Effector memory CD8-positive, alpha-beta T cell (primary cell): Measurements from ENCODE around the gene LSM10.

Source experiments
- ATAC-seq: fragments of 150-1000 bp; cut with Tn5 transposase; replicated peaks from 2 replicates; pipeline ENCODE4 v1.10.0; 2021; ENCODE audit warnings: mild to moderate bottlenecking, moderate library complexity
- DNase-seq, 3 experiments: peaks; one replicate each; pipeline ENCODE4 v3.0.0; 2021
- H3K27ac Mint-ChIP-seq, 2 donors: one replicate each; pipeline ENCODE4 v1.8.0; 2022; ENCODE audit warnings: mild to moderate bottlenecking in 2 of 2, mixed read lengths in 2 of 2, moderate library complexity in 2 of 2
- H3K27me3 Mint-ChIP-seq, 2 donors: one replicate each; pipeline ENCODE4 v1.8.0; 2022; ENCODE audit warnings: mixed read lengths in 2 of 2
- H3K36me3 Mint-ChIP-seq: one replicate; pipeline ENCODE4 v1.8.0; 2022; ENCODE audit warnings: mild to moderate bottlenecking, moderate library complexity, mixed read lengths; ENCODE audit not compliant: insufficient read depth
- H3K4me1 Mint-ChIP-seq, 2 donors: one replicate each; pipeline ENCODE4 v1.8.0; 2022; ENCODE audit warnings: low read depth in 2 of 2, mixed read lengths in 2 of 2
- H3K4me3 Mint-ChIP-seq, 2 donors: one replicate each; pipeline ENCODE4 v1.8.0; 2022; ENCODE audit warnings: mild to moderate bottlenecking in 2 of 2, mixed read lengths in 2 of 2, moderate library complexity in 2 of 2
- H3K9me3 Mint-ChIP-seq, 2 donors: one replicate each; pipeline ENCODE4 v1.8.0; 2022; ENCODE audit warnings: mixed read lengths in 2 of 2

Gene LSM10

DNA sequence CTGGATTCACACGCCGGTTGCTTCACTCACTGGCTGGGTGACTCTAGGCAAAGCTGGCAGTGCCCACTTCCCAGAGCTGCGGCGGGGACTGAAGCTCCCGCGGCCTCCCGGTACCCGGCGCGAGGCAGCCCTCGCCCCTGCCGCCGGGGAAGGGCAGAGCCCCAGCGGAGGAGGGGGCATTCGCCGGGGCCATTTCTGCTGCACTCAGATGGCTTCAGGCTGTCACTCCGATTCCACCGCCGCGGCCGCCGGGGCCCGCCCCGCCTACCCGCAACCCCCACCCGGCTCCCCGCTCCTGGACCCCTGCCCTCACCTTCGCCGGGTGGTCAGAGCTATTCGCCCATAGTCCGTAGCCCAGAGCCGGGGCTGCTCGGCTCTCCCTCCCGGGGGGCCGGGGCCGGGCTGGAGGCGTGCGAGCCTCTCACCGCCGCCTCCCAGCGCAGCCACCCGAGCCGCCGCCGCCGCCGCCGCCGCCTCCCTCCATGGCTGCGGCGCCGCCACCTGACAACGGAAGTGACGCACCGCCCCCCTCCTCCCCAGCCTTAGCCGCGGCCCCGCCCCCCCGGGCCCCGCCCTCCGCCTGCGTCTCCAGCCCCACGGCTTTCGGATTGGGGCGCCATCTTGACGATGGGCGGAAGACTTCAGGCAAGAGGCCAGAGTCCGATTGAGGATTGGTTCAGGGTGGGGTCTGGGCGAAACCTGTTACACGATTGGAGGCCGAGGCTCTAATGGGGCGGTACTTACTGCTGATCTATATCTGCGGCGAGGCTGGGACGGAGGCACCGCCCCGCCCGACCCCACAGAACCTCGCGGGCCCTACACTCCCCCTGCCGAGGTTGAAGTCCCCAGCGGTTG, 12.1 kb downstream of the LSM10 start, which contains the start of gene STK40:
TSS of gene STK40 (minus strand) at position 515 of the 855 bp plus-strand sequence. CDS start 24,592 bp downstream, outside the sequence.
- Mint-ChIP-seq H3K4me1 (peaks cover 48% of the 10 kb centered on the region in 2 donors), H3K9me3 (no peaks in the 10 kb centered on the region), H3K36me3 (peaks cover 30% of the 10 kb centered on the region), H3K27ac (peak within 1 kb of the TSS; percentile 89 to 98), H3K4me3 (peak within 1 kb of the TSS; percentile 81 to 94), H3K27me3 (no peaks in the 10 kb centered on the region)
- DNase-seq (peak; percentile 93), ATAC-seq (peak; percentile 84)

DNA sequence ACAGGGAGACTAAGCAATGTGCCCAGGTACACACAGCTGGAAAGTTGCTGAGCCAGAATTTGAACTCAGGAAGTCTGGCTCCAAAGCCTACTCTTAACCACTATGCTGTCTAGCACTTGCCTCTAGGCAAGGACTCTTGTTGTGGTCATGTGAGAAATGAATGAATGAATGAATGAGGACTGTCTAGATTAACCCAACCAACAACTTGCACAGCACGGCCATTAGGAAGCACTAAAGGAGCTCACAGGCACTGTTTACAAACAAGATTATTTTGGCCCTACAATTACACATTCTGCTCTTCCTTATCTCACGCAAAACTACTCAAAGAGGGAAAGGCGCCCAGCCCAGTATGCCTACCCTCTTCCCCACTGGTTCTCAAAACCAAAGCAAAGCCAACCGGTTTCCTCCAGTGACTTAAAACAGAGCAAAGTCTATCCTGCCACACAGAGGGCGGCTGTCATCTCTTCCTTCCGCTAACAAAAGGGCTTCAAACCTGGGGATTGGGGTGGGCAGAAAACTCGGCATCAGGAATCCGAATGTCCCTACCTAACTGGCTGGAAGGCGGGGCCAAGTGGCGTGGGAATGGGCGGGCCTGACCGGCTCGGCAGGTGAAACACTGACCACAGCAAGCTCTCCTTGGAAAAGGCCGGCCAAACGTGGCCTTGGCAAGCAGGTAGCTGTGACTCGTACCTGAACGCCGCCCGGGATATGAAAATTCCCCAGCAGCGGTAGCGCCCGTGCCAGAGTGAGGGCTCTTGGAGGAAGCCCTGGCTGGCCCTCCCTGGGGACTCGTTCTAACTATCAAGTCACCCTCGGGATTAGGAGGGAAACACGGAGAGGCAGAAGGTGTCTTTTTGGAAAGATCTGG, 12.9 kb downstream of the LSM10 start:
- DNase-seq (peak; percentile 24 to 39 (median 26)), ATAC-seq (peak; percentile 17)
- H3K4me1 Mint-ChIP-seq: peaks cover 55 to 56% of the 10 kb centered on the region in 2 donors
- no peaks in the 10 kb centered on the region for H3K9me3 Mint-ChIP-seq
- H3K27me3 Mint-ChIP-seq: no peaks in the 10 kb centered on the region
- peaks cover 27% of the 10 kb centered on the region for H3K36me3 Mint-ChIP-seq
- H3K4me3 Mint-ChIP-seq: peak overlapping the region; percentile 81 to 94
- peak overlapping the region; percentile 89 to 98 for H3K27ac Mint-ChIP-seq

DNA sequence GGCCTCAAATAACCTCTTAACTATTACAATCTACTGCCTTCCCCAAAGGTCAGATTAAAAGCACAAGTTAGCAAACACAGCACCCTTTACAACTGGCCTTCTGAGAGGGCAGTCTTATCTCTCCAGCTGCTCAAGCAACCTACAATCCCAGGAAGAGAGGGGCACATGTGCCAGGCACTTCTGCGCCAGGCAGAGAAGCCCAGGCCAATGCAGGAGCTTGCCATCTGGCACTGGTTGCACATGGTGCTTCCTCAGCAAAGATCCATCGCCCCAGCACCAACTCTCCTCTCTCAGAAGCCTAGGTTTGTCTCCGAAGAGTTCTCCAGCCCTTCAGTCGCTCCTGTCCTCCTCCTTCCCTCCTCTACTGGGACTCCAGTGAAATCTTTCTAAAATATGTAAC, 14.5 kb downstream of the LSM10 start:
- H3K4me1 Mint-ChIP-seq: peaks cover 61 to 64% of the 10 kb centered on the region in 2 donors
- H3K27me3 Mint-ChIP-seq: no peaks in the 10 kb centered on the region
- H3K27ac Mint-ChIP-seq: peak overlapping the region; percentile 89 to 98
- ATAC-seq (no peak), DNase-seq (no peak)
- H3K4me3 Mint-ChIP-seq: peak overlapping the region; percentile 81 to 94
- H3K36me3 Mint-ChIP-seq: peaks cover 24% of the 10 kb centered on the region
- H3K9me3 Mint-ChIP-seq: no peaks in the 10 kb centered on the region

DNA sequence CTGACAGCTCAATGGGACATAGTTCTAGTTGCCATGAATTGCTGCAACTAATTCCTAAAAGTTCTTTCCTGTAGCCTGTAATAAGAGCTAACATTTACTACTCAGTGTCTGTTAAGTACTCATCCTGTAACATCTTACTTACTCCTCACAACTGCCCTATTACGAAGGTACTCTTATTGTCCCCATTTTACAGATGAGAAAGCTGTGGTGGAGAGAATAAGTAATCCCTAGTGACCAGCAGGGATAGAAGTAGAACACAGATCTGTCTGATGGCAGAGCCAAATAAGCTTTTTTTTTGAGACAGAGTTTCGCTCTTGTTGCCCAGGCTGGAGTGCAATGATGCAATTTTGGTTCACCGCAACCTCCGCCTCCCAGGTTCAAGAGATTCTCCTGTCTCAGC, 15.0 kb downstream of the LSM10 start:
- H3K36me3 Mint-ChIP-seq: peaks cover 24% of the 10 kb centered on the region
- H3K9me3 Mint-ChIP-seq: no peaks in the 10 kb centered on the region
- H3K4me1 Mint-ChIP-seq: peaks cover 65 to 67% of the 10 kb centered on the region in 2 donors
- DNase-seq (no peak), ATAC-seq (no peak)
- no peak overlapping the region for H3K4me3 Mint-ChIP-seq
- H3K27me3 Mint-ChIP-seq: no peaks in the 10 kb centered on the region
- H3K27ac Mint-ChIP-seq: peak overlapping the region; percentile 89 to 98

DNA sequence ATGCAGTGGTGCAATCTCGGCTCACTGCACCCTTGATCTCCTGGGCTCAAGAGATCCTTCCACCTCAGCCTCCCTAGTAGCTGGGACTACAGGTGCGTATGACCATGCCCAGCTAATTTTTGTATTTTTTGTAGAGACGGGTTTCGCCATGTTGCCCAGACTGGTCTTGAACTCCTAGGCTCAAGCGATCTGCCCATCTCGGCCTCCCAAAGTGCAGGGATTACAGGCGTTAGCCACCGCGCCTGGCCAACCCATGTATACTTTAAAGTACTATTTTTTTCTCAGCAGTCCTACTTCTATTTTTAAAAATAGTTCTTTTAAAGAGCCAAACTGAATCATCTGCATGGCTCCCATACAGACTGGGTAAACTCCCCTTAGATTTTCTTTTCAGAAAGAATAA, 15.5 kb downstream of the LSM10 start:
- Mint-ChIP-seq H3K4me1 (peaks cover 68 to 69% of the 10 kb centered on the region in 2 donors), H3K4me3 (peak overlapping the region in 1 of 2 donors; percentile 18), H3K27ac (peak overlapping the region in 1 of 2 donors; percentile 85), H3K36me3 (peaks cover 24% of the 10 kb centered on the region), H3K27me3 (no peaks in the 10 kb centered on the region), H3K9me3 (no peaks in the 10 kb centered on the region)
- no peak for ATAC-seq
- no peak for DNase-seq

DNA sequence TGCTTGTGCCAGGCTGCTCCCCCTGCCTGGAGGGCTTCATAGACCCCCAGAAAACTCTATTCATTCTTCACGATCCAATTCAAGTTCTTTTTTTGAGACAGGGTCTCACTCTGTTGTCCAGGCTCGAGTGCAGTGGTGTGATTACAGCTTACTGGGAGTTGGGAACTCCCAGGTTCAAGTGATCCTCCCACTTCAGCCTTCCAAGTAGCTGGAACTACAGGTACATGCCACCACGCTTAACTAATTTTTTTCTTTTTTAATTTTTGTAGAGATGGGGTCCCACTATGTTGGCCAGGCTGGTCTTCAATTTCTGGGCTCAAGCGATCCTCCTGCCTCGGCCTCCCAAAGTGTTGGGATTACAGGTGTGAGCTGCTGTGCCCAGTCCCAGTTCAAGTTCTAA, 16.3 kb downstream of the LSM10 start:
- H3K4me1 Mint-ChIP-seq: peaks cover 62 to 65% of the 10 kb centered on the region in 2 donors
- DNase-seq (no peak), ATAC-seq (no peak)
- H3K4me3 Mint-ChIP-seq: no peak overlapping the region
- H3K27ac Mint-ChIP-seq: peak overlapping the region; percentile 83 to 85
- H3K36me3 Mint-ChIP-seq: peaks cover 22% of the 10 kb centered on the region
- no peaks in the 10 kb centered on the region for H3K9me3 Mint-ChIP-seq
- H3K27me3 Mint-ChIP-seq: no peaks in the 10 kb centered on the region

DNA sequence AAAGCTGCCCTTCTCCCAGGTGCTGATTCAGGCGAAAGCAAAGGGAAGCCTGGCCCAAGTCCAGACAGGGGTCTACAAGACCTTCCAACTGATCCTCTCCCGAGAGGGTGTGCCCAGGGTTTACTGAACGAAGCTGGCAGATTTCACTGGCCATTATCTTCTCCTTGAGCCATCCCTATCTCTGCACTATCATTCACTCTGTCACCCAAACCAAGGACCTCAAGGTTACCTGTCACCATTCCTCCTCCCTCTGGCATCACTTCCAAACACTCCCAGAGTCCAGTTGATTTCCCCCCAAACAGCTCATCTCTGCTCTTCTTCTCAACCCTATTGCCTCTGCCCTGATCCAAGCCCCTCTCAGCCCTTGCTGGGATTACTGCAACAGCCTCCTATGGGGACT, 16.9 kb downstream of the LSM10 start:
- Mint-ChIP-seq H3K27me3 (no peaks in the 10 kb centered on the region), H3K4me1 (peaks cover 63 to 66% of the 10 kb centered on the region in 2 donors), H3K36me3 (peaks cover 21% of the 10 kb centered on the region), H3K27ac (peak overlapping the region; percentile 83 to 85), H3K4me3 (no peak overlapping the region), H3K9me3 (no peaks in the 10 kb centered on the region)
- ATAC-seq (no peak), DNase-seq (no peak)

DNA sequence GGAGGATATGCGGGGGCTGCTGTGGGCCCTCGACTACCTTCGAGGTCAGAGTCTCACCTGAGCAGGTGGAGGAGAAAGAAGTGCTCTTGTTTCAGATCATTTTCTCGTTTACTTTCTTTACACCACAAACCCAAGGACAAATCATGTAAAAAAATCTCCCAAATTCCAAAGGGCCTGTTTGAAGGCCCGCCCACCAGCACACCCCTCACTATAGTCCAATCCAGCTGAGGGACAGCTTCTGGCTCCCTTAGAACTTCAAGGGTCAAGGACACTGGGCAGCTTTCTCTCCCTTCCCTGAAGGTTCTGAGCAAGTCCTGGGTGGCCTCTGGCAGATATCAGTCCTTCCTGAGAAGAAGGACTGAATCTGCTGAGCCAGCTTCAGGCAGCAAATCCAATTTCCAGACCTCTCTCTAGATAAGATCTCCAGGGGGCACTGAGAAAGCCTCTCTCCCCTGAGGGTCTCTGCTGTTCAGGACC, 17.5 kb downstream of the LSM10 start:
- Mint-ChIP-seq H3K9me3 (no peaks in the 10 kb centered on the region), H3K27me3 (no peaks in the 10 kb centered on the region), H3K4me3 (no peak overlapping the region), H3K36me3 (peaks cover 16% of the 10 kb centered on the region), H3K27ac (peak overlapping the region; percentile 83 to 85), H3K4me1 (peaks cover 64 to 66% of the 10 kb centered on the region in 2 donors)
- DNase-seq: no peak
- ATAC-seq: no peak

DNA sequence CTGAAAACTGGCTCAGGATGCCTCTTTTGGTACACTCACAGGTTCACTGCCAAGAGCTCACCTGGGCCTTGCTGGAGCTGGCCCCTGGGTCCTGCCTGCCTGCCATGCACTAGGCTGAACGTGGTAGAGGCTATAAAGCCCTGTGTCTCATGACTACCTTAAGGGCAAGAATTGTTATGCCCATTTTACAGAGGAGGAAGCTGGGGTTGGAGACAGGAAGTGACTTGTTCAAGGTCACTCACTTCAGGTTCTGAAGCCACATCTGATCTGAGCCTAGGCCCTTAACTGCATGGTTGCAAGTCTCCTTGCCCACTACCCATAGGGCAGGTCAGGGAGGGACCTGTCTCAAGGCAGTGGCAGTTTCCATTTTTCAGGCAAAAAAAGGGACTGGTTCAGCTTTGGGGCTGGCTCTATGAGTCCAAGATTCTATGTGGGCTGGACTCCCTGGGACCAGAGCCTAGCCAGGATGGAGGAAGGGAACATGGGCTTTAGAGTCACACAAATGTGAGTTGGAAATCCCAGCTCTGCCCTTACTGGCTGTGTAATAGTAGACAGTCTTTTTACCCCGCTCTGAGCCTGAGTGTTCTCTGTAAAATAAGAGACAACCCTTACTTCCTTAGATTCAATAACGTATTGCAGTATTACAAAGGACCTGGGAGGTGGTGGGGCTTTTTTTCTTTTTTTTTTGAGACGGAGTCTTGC, 19.8 kb downstream of the LSM10 start:
- peaks cover 64 to 67% of the 10 kb centered on the region in 2 donors for H3K4me1 Mint-ChIP-seq
- H3K36me3 Mint-ChIP-seq: peaks cover 22% of the 10 kb centered on the region
- DNase-seq: no peak
- H3K27me3 Mint-ChIP-seq: no peaks in the 10 kb centered on the region
- ATAC-seq: no peak
- no peaks in the 10 kb centered on the region for H3K9me3 Mint-ChIP-seq
- peak overlapping the region in 1 of 2 donors; percentile 19 for H3K4me3 Mint-ChIP-seq
- peak overlapping the region; percentile 53 to 97 for H3K27ac Mint-ChIP-seq

DNA sequence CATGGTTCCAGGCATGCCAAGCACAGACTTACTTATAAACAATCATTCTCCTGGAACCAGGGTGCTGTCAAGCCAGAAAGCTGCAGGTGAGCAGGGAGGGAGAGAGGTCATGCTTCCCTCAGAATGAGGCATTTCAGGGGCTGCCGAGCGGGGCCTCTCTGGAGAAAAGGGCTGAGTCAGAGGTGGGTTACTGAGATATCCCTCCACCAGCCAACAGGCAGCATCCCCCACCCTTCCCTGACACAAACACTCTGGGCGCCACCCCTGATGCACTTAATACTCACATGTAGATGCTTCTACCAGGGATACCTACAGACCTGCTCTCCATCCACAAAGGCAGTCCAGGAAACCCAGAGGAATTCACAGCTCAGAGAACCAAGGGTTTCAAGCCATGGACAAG, 25.1 kb downstream of the LSM10 start:
- no peaks in the 10 kb centered on the region for H3K9me3 Mint-ChIP-seq
- no peak for ATAC-seq
- no peak for DNase-seq
- peak overlapping the region; percentile 31 to 97 for H3K27ac Mint-ChIP-seq
- peaks cover 44 to 55% of the 10 kb centered on the region in 2 donors for H3K4me1 Mint-ChIP-seq
- peaks cover 33% of the 10 kb centered on the region for H3K36me3 Mint-ChIP-seq
- no peaks in the 10 kb centered on the region for H3K27me3 Mint-ChIP-seq
- no peak overlapping the region for H3K4me3 Mint-ChIP-seq

DNA sequence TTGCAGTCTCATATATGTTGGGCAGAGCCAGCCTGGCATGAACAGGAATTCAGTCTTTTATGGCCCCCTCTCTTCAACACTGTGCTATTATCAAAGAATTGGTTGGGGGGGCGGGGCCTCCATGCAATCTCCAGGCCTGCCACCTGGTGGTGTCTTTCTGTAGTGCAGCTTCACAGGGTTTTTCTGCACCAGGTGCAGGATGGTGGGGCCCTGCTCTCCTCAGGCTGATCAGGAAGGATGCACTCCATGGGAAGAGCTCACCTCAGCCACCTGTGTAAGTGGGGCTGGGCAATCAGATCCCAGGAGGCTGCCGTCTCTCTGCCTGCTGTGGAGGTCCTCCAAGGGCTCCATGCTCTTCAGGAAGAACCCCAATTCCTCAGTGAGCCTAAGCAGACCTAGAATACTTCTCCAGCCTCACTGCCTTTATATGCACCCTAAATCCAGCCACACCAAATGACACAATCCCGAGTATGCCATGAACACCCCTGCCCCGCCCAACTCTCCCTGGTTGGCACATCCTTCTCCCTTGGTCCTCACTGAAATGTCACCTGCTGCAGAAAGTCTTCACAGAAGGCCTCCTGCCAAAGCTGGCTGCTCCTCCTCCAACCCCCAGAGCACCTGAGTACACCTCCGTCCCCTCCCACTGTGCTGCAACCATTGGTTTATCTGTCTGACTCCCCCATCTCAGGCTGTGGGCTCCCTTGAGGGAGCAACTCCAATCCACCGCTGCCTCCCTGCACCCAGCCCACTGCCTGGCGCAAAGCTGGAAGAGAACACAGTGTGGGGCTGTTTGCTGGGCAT, 28.4 kb downstream of the LSM10 start:
- Mint-ChIP-seq H3K9me3 (no peaks in the 10 kb centered on the region), H3K36me3 (peaks cover 27% of the 10 kb centered on the region), H3K4me1 (peaks cover 45 to 54% of the 10 kb centered on the region in 2 donors), H3K4me3 (no peak overlapping the region), H3K27ac (peak overlapping the region; percentile 86 to 90), H3K27me3 (no peaks in the 10 kb centered on the region)
- peak; percentile 53 for ATAC-seq
- peak; percentile 86 to 90 (median 87) for DNase-seq

DNA sequence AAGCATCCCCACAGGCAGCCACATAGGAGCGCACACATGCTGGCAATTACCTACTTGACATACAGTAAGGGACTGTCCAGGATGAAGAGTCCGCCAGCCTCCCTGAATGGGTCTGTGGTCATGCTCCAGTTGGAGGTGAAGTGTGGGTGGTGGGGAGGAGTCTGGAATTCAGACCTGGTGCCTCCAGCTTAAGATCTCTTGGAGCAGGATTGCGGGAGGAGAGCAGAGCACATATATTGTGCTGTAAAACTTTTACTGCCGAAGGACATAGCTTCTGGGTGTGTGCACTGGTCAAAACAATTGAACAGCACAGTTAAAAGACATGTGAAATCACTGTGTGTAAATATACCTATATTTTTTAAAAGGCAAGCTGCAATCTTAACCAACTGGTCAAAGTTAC, 29.9 kb downstream of the LSM10 start:
- Mint-ChIP-seq H3K36me3 (peaks cover 30% of the 10 kb centered on the region), H3K4me1 (peaks cover 32 to 40% of the 10 kb centered on the region in 2 donors), H3K9me3 (no peaks in the 10 kb centered on the region), H3K27ac (peak overlapping the region; percentile 79 to 86), H3K27me3 (no peaks in the 10 kb centered on the region), H3K4me3 (no peak overlapping the region)
- ATAC-seq (no peak), DNase-seq (no peak)
